GM19023 (cell line): ENCODE results near the gene SLC26A3.

ENCODE experiments used
- ATAC-seq: cut with Tn5 transposase; IDR thresholded peaks from one replicate; pipeline ENCODE4 v1.9.1; 2021; ENCODE audit warnings: mild to moderate bottlenecking, moderate library complexity; ENCODE audit not compliant: unreplicated experiment

Gene SLC26A3

DNA sequence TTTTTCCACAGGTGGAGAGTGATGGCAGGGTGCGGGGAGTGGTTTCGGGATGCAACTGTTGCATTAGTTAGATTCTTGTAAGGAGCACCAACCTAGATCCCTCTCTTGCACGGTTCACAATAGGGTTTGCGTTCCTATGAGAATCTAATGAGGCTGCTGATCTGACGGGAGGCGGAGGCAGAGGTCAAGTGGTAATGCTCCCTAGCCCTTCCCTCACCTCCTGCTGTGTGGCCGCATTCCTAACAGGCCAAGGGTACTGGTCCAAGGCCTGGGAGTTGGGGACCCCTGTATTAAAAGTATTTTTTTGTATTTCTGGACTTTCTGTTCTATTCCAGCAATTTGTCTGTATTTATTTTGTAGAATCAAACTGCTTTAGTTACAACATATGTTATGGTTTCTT is 51.9 kb downstream of the SLC26A3 start:
- no peak for ATAC-seq

- no peak for ATAC-seq
These were observed 57.0 kb downstream of the SLC26A3 start for GRCh38 chr7:107746006-107746405.

DNA sequence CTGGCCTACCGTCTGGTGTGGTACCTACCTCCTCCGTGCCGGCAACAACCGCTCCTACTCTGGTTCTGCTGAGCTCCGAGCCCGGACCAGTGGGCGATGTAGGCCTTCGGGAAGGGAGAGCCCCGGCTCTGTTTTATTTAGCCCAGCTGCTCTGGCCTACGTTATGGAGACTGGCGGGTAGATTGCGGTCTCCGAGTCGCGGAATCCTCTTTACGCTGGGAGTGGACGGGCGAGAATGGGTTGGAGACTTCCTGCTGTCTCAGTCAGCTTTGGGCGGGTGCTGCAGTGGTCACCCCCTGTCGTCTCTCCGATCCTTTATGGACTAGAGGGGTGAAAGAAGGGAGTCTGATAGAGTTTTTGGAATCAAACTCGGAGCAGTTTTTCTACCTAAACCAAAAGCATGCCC is 58.7 kb downstream of the SLC26A3 start:
- peak; percentile 37 for ATAC-seq

GRCh38 chr7:107743567-107744344 is 59.3 kb downstream of the SLC26A3 start, which contains the start of gene CBLL1:
CBLL1 (plus strand) TSS chr7:107744142; CDS start chr7:107744164, 22 bp downstream.
- peak; percentile 88 for ATAC-seq

DNA sequence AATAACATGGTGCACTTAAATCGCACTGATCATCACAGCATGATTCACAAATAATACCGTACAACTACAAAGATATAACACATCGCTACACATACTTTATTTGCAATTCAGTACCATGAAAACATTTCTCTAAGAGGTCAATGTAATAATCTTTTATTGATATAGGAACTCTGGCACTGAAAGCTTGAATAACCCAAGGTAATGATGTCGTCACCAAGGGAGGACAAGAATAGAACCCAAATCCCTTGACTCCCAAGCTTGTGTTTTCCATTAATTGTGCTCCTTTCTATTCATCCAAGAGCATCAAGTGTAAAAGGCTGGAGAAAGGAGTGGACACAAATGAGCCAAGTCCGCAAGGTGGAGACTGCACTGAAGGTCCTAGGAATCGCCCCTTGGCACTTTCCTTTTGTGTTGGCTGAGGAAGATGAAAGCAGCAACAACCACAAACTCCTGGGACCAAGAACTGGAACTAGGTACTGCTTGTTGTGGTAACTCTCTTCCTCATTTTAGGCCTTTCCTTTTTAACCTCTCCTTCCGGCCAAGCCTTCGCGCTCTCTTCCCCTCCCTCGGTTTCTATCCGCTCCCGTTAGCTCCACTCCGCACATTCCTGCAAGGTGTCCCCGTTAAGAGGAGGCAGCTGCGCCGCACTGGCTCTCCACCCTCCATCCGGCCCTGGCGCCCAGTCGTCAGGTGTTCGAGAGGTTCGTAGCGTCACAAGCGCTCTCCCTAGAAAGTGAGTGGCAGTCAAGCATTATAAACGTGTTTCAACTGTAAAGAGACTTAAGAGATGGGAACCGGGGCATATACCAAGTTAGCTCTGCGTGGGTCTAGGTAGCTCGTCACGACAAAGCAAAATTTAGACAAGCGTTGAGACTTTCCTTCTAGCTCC is 60.1 kb downstream of the SLC26A3 start:
- peak; percentile 39 for ATAC-seq

- no peak for ATAC-seq
These were observed 74.7 kb downstream of the SLC26A3 start for GRCh38 chr7:107728276-107728675.

DNA sequence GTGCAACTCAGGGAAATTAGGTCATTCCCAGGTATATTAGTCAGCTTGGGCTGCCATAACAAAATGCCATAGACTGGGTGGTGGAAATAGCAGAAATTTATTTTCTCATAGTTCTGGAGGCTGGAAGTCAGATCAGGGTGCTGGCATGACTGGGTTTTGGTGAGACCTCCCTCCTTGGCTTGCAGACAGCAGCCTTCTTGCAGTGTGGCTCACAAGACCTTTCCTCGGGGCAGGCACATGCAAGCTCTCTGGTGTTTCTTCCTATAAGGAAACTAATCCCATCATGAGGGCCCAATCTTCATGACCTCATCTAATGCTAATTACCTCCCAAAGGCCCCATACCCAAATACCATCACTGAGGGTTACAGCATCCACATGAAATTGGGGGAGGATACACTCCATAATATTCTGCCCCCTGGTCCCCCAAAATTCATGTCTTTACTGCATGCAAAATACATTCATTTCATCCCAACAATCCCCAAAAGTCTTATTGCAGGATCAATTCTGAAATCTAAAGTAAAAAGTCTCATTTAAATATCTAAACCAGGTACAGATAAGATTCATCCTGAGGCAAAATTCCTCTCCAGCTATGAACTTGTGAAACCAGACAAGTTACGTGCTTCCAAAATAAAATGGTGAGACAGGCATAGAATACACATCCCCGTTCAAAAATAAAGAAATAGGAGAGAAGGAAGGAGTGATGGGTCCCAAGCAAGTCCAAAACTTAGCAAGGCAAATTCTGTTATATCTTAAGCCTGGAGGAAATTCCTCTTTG is 76.5 kb downstream of the SLC26A3 start:
- no peak for ATAC-seq

GRCh38 chr7:107725138-107725740 is 77.8 kb downstream of the SLC26A3 start:
- no peak for ATAC-seq

DNA sequence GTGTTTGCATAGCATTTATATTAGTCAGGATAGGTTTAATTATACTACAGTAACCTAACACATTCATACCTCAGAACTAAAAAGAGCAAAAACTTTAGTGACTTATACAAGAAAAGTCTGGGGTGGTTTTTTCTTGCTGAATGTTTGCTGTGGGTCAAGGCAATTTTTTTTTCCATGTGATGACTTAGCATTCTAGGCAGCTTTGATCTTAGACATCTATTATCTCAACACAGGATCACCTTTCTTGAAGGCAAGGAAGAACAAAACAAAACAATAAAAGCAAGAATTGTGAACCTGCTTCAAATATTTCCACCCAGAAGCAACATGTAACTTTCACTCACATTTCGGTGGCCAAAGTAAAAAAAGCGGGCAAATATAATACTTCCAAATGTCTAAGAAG is 79.8 kb downstream of the SLC26A3 start:
- ATAC-seq: no peak

- ATAC-seq: no peak
These were observed 81.7 kb downstream of the SLC26A3 start for GRCh38 chr7:107721286-107721685.

- no peak for ATAC-seq
These were observed 84.4 kb downstream of the SLC26A3 start for GRCh38 chr7:107718456-107719193.

DNA sequence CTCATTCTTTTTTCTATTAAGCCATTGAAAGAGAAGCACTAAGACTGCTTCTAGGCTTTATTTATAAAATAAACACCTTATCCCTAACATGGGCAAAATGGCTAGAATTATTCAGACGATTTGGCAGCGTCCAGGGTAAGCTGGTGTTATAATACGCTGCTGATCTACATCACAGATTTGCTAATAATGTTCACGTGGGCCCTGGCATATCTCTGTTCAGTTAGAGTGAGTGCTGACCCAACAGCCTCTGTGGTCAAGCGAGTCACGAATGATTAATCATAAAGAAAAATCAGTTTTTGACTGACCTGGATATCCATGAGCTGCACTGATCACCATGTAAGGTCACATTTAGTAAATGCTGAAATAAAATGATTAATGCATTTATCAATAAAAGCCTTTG is 87.5 kb downstream of the SLC26A3 start:
- ATAC-seq: no peak
